ENCODE data around the gene MAML2.

MAML2 gene

GRCh38 chr11:96004862-96005261 is 338.1 kb downstream of the MAML2 start:
- DNase-seq (ENCODE audit: low read depth), result no peak
- H3K4me3 ChIP-seq (ENCODE audit: low read depth, low read length), result no peak overlapping the region
- no peak for TF ChIP-seq CTCF (IDR thresholded peaks at IDR 0.05; ENCODE audit: low read depth, low read length, missing control alignments)

- no peak overlapping the region for H3K4me3 ChIP-seq (ENCODE audit: low read depth, low read length)
- DNase-seq (ENCODE audit: low read depth), result no peak
- TF ChIP-seq CTCF (IDR thresholded peaks at IDR 0.05; ENCODE audit: low read depth, low read length, missing control alignments), result no peak
Observed at GRCh38 chr11:96002754-96003290, 340.2 kb downstream of the MAML2 start.

- no peak for TF ChIP-seq CTCF (IDR thresholded peaks at IDR 0.05; ENCODE audit: low read depth, low read length, missing control alignments)
- DNase-seq (ENCODE audit: low read depth), result no peak
- no peak overlapping the region for H3K4me3 ChIP-seq (ENCODE audit: low read depth, low read length)
Observed at GRCh38 chr11:96002339-96002738, 340.7 kb downstream of the MAML2 start.

- no peak for DNase-seq (ENCODE audit: low read depth)
- TF ChIP-seq CTCF (IDR thresholded peaks at IDR 0.05; ENCODE audit: low read depth, low read length, missing control alignments), result no peak
- H3K4me3 ChIP-seq (ENCODE audit: low read depth, low read length), result no peak overlapping the region
Observed at GRCh38 chr11:96001037-96001436, 342.0 kb downstream of the MAML2 start.

GRCh38 chr11:95999711-96000406 is 343.1 kb downstream of the MAML2 start:
- DNase-seq (ENCODE audit: low read depth), result no peak
- TF ChIP-seq CTCF (IDR thresholded peaks at IDR 0.05; ENCODE audit: low read depth, low read length, missing control alignments), result no peak
- no peak overlapping the region for H3K4me3 ChIP-seq (ENCODE audit: low read depth, low read length)

- no peak overlapping the region for H3K4me3 ChIP-seq (ENCODE audit: low read depth, low read length)
- no peak for DNase-seq (ENCODE audit: low read depth)
- TF ChIP-seq CTCF (IDR thresholded peaks at IDR 0.05; ENCODE audit: low read depth, low read length, missing control alignments), result no peak
Observed at GRCh38 chr11:95996621-95997235, 346.3 kb downstream of the MAML2 start.

Data from GM12864 (cell line).